Naive thymus-derived CD4-positive, alpha-beta T cell (primary cell): ENCODE measurements around the gene FAR2. TPM values are rescaled to one million over a fixed set of nuclear protein-coding genes. Genes with fewer than 3 reads are reported as not detected.
"Not testable (repeated sequence)": the region's sequence is repeated elsewhere in the genome, so short reads cannot be mapped to it uniquely, and the experiment has no call there.

Experiments used
- ATAC-seq: fragments of 150-1000 bp; cut with Tn5 transposase; 2 replicates; pipeline ENCODE4 v1.10.0; 2021; ENCODE audit warnings: mild to moderate bottlenecking, moderate library complexity
- CTCF ChIA-PET: fragments of 350-600 bp; sonication (Branson Sonifier 250); formaldehyde crosslinking; loops from one replicate; lab custom pipeline; 2021; ENCODE audit warnings: antibody characterized with exemption; lab: Charles Lee
- POLR2A ChIA-PET: fragments of 350-600 bp; sonication (Branson Sonifier 250); formaldehyde crosslinking; loops from one replicate; lab custom pipeline; 2021; ENCODE audit warnings: antibody characterized with exemption, inconsistent platforms; lab: Charles Lee
- DNase-seq, 9 donors: peaks; one replicate each; pipeline versions ENCODE4 v3.0.0 to v3.0.0-alpha.2; 2020 to 2022; ENCODE audit warnings: mixed read lengths in 1 of 9
- H3K27ac ChIP-seq: one replicate; pipeline ENCODE4 v1.7.0; 2013; ENCODE audit warnings: mild to moderate bottlenecking, low read depth, low read length, moderate library complexity
- H3K27me3 ChIP-seq, 2 donors: one replicate each; pipeline ENCODE4 v1.7.0; 2013; ENCODE audit warnings: low read length in 2 of 2, mild to moderate bottlenecking in 2 of 2, moderate library complexity in 2 of 2; ENCODE audit not compliant: control insufficient read depth in 2 of 2, insufficient read depth in 2 of 2
- H3K36me3 ChIP-seq, 3 experiments: 1 replicate in 2 of 3; 2 replicates in 1 of 3; pipeline ENCODE4 v1.7.0; 2013; ENCODE audit warnings: low read length in 3 of 3, mild to moderate bottlenecking in 3 of 3, moderate library complexity in 1 of 3; ENCODE audit not compliant: insufficient read depth in 3 of 3, control insufficient read depth in 2 of 3
- H3K4me1 ChIP-seq, 2 donors: one replicate each; pipeline ENCODE4 v1.7.0; 2013; ENCODE audit warnings: low read length in 2 of 2, mild to moderate bottlenecking in 2 of 2, moderate library complexity in 1 of 2; ENCODE audit not compliant: control insufficient read depth in 2 of 2, insufficient read depth in 2 of 2
- H3K4me3 ChIP-seq: 2 replicates; pipeline ENCODE4 v1.7.0; 2013; ENCODE audit warnings: mild to moderate bottlenecking, low read length
- H3K9me3 ChIP-seq, 3 experiments: 1 replicate in 2 of 3; 2 replicates in 1 of 3; pipeline ENCODE4 v1.7.0; 2013; ENCODE audit warnings: low read length in 3 of 3; ENCODE audit not compliant: control insufficient read depth in 2 of 3
- H3K27ac Mint-ChIP-seq, 9 donors: one replicate each; pipeline ENCODE4 v1.8.0; 2020 to 2022; ENCODE audit warnings: mixed read lengths in 9 of 9, mild to moderate bottlenecking in 8 of 9, moderate library complexity in 5 of 9, inconsistent platforms in 2 of 9
- H3K27me3 Mint-ChIP-seq, 5 donors: one replicate each; pipeline ENCODE4 v1.8.0; 2021 to 2022; ENCODE audit warnings: mixed read lengths in 5 of 5, mild to moderate bottlenecking in 1 of 5
- H3K36me3 Mint-ChIP-seq, 5 donors: one replicate each; pipeline ENCODE4 v1.8.0; 2020 to 2022; ENCODE audit warnings: mixed read lengths in 5 of 5, mild to moderate bottlenecking in 3 of 5, inconsistent platforms in 1 of 5
- H3K4me1 Mint-ChIP-seq, 7 donors: one replicate each; pipeline ENCODE4 v1.8.0; 2020 to 2022; ENCODE audit warnings: mixed read lengths in 7 of 7, mild to moderate bottlenecking in 3 of 7, inconsistent platforms in 1 of 7
- H3K4me3 Mint-ChIP-seq, 10 donors: one replicate each; pipeline ENCODE4 v1.8.0; 2020 to 2022; ENCODE audit warnings: mild to moderate bottlenecking in 10 of 10, mixed read lengths in 10 of 10, moderate library complexity in 6 of 10, inconsistent platforms in 2 of 10
- H3K9me3 Mint-ChIP-seq, 11 donors: one replicate each; pipeline ENCODE4 v1.8.0; 2020 to 2022; ENCODE audit warnings: mixed read lengths in 11 of 11, mild to moderate bottlenecking in 4 of 11, inconsistent platforms in 1 of 11, moderate library complexity in 1 of 11
- intact Hi-C, 2 donors: fragments of 100-400 bp; cut with micrococcal nuclease; formaldehyde crosslinking; loops; one replicate each; pipeline ENCODE4 v1.15.1; 2023
- polyA plus RNA-seq, 2 donors: library from polyadenylated mRNA; unstranded; fragments of 300-500 nt; fragmentation: Illumina TruSeq; gene quantifications; one replicate each; pipeline ENCODE4 v1.2.3, GENCODE V29; 2021
- total RNA-seq, 6 experiments: library from RNA in 5 of 6; stranded (reverse) in 5 of 6; gene quantifications; 1 replicate in 5 of 6; 2 replicates in 1 of 6; pipeline ENCODE4 v1.2.3 and lab custom pipeline; 2021 to 2026

FAR2 gene
- total and polyA plus RNA-seq, 7 experiments from 2014 or later = 1.1 to 11.1 (median 1.9) TPM

DNA sequence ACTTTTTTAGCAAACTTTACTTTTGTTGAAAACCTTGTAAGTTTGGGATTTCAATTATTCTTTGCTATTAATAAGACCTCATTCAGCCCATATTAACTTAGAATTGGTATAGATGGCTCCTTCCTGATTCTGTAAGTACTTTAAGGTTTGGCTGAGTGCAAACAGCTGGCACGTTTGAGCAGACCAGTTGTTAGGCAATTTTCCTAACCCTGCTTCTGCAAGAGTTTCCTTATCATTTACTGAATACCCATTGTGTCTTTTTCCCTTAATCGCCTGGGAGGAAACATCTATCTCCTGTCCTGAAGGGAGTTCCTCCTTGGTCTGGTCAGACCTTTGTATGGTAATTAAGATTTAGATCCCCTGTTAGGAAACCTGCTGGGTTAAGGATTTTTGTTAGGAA, 20.9 kb downstream of the FAR2 start:
- intact Hi-C loops, CTCF ChIA-PET, POLR2A ChIA-PET, H3K27ac ChIP-seq, H3K4me3 ChIP-seq, H3K36me3 ChIP-seq, H3K27ac Mint-ChIP-seq, H3K4me1 Mint-ChIP-seq, H3K27me3 ChIP-seq, H3K4me1 ChIP-seq, H3K9me3 ChIP-seq, H3K9me3 Mint-ChIP-seq, H3K4me3 Mint-ChIP-seq, ATAC-seq, DNase-seq, H3K27me3 Mint-ChIP-seq: not testable (repeated sequence)
- peaks cover 2 to 11% (median 8%) of the 10 kb centered on the region in 5 donors for H3K36me3 Mint-ChIP-seq

GRCh38 chr12:29170478-29171084, 21.5 kb downstream of the FAR2 start:
- H3K9me3 ChIP-seq, H3K27me3 Mint-ChIP-seq, DNase-seq, ATAC-seq, intact Hi-C loops, H3K4me1 Mint-ChIP-seq, H3K9me3 Mint-ChIP-seq, H3K4me1 ChIP-seq, H3K4me3 Mint-ChIP-seq, H3K36me3 ChIP-seq, H3K4me3 ChIP-seq, POLR2A ChIA-PET, H3K27ac ChIP-seq, CTCF ChIA-PET, H3K27me3 ChIP-seq: not testable (repeated sequence)
- H3K36me3 Mint-ChIP-seq = peaks cover 2 to 15% (median 8%) of the 10 kb centered on the region in 5 donors
- H3K27ac Mint-ChIP-seq = peak overlapping the region in 1 of 9 donors; percentile 65

GRCh38 chr12:29171421-29172258, 22.6 kb downstream of the FAR2 start:
- H3K36me3 Mint-ChIP-seq = peaks cover 2 to 15% (median 8%) of the 10 kb centered on the region in 5 donors
- H3K27me3 Mint-ChIP-seq = no peaks in the 10 kb centered on the region
- no peak overlapping the region for H3K4me3 ChIP-seq
- H3K9me3 Mint-ChIP-seq = peaks cover 0 to 6% (median 0%) of the 10 kb centered on the region in 11 donors
- H3K27me3 ChIP-seq = peaks cover 0 to 3% of the 10 kb centered on the region in 2 donors
- H3K27ac Mint-ChIP-seq = no peak overlapping the region
- POLR2A ChIA-PET = no interaction called here
- CTCF ChIA-PET = no interaction called here
- DNase-seq (no peak), ATAC-seq (no peak)
- no peak overlapping the region for H3K27ac ChIP-seq
- H3K4me3 Mint-ChIP-seq = no peak overlapping the region
- H3K4me1 ChIP-seq = no peaks in the 10 kb centered on the region
- no peaks in the 10 kb centered on the region for H3K36me3 ChIP-seq
- no peaks in the 10 kb centered on the region for H3K9me3 ChIP-seq
- peaks cover 0 to 5% (median 2%) of the 10 kb centered on the region in 7 donors for H3K4me1 Mint-ChIP-seq
- intact Hi-C loops = no loop called here

DNA sequence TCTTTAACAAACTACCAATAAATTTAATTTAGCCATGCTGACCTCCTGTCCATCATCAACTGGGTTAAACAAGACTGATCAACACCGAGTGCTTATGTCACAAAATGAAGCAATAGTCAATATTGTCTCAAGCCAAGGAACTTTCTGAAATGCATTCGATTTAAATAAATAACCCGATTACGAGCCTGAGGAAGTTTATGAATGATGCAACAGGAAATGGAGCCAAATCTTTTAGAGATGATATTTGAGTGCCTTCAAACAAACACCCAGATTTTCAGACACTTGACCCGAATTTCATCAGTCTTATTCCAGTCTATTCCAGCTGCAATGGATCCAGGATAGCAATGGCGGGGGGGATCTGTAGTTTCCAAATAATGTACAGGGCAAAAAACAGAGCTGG, 27.9 kb downstream of the FAR2 start:
- no peaks in the 10 kb centered on the region for H3K9me3 ChIP-seq
- no peaks in the 10 kb centered on the region for H3K4me1 ChIP-seq
- ChIA-PET CTCF (no interaction called here), POLR2A (no interaction called here)
- H3K36me3 ChIP-seq = no peaks in the 10 kb centered on the region
- no peak overlapping the region for H3K27ac ChIP-seq
- Mint-ChIP-seq H3K4me3 (no peak overlapping the region), H3K36me3 (peaks cover 0 to 8% (median 3%) of the 10 kb centered on the region in 5 donors), H3K9me3 (peaks cover 0 to 8% (median 0%) of the 10 kb centered on the region in 11 donors), H3K27ac (no peak overlapping the region), H3K27me3 (no peaks in the 10 kb centered on the region), H3K4me1 (peaks cover 0 to 4% (median 0%) of the 10 kb centered on the region in 7 donors)
- DNase-seq = no peak
- intact Hi-C loops = no loop called here
- no peak for ATAC-seq
- no peak overlapping the region for H3K4me3 ChIP-seq
- H3K27me3 ChIP-seq = no peaks in the 10 kb centered on the region

DNA sequence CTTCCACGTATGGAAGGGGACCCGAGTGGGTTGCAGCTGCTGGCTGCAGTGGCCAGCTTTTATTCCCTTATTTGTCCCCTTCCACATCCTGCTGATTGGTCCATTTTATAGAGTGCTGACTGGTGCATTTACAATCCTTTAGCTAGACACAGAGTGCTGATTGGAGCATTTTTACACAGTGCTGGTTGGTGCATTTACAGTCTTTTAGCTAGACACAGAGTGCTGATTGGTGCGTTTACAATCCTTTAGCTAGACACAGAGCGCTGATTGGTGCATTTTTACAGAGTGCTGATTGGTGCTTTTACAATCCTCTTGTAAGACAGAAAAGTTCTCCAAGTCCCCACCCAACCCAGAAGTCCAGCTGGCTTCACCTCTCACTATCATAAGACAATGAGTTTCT, 33.2 kb downstream of the FAR2 start:
- H3K27me3 Mint-ChIP-seq, H3K4me1 Mint-ChIP-seq, H3K4me1 ChIP-seq, H3K27ac Mint-ChIP-seq, POLR2A ChIA-PET, CTCF ChIA-PET, DNase-seq, H3K36me3 ChIP-seq, H3K27ac ChIP-seq, H3K36me3 Mint-ChIP-seq, H3K27me3 ChIP-seq, H3K4me3 ChIP-seq, H3K9me3 ChIP-seq, H3K4me3 Mint-ChIP-seq, intact Hi-C loops, ATAC-seq: not testable (repeated sequence)
- H3K9me3 Mint-ChIP-seq = peaks cover 0 to 16% (median 4%) of the 10 kb centered on the region in 11 donors

GRCh38 chr12:29187756-29188155, 38.7 kb downstream of the FAR2 start:
- H3K27me3 Mint-ChIP-seq = peaks cover 0 to 2% (median 0%) of the 10 kb centered on the region in 5 donors
- peaks cover 0 to 7% (median 1%) of the 10 kb centered on the region in 11 donors for H3K9me3 Mint-ChIP-seq
- Histone ChIP-seq H3K27ac (no peak overlapping the region), H3K4me1 (no peaks in the 10 kb centered on the region), H3K9me3 (no peaks in the 10 kb centered on the region), H3K27me3 (no peaks in the 10 kb centered on the region), H3K4me3 (no peak overlapping the region), H3K36me3 (no peaks in the 10 kb centered on the region)
- intact Hi-C loops = no loop called here
- no peak for ATAC-seq
- DNase-seq = no peak
- H3K4me1 Mint-ChIP-seq = peaks cover 0 to 2% (median 0%) of the 10 kb centered on the region in 7 donors
- no peak overlapping the region for H3K4me3 Mint-ChIP-seq
- ChIA-PET POLR2A (no interaction called here), CTCF (no interaction called here)
- peaks cover 0 to 6% (median 2%) of the 10 kb centered on the region in 5 donors for H3K36me3 Mint-ChIP-seq
- H3K27ac Mint-ChIP-seq = no peak overlapping the region
